Myocyte (in vitro differentiated cells): ENCODE results near the gene HOXC6. TPM values are rescaled to one million over a fixed set of nuclear protein-coding genes. Genes with fewer than 3 reads are reported as not detected.
A peak's percentile ranks its signal among the peaks of the same experiment; 100 is the strongest.

ENCODE experiments used
- DNase-seq: peaks from one replicate; pipeline ENCODE4 v3.0.0-alpha.2; 2012; ENCODE audit warnings: low read depth
- total RNA-seq: library from RNA; depleted of rRNA; stranded (reverse); fragments of >200 nt; gene quantifications from 2 replicates; pipeline ENCODE4 v1.2.3, GENCODE V29; 2014

The HOXC6 gene
- total RNA-seq, 1 donor from 2014 or later: 2.3 TPM

- peak; percentile 37 for DNase-seq
Observed at GRCh38 chr12:54012631-54013409, 15.4 kb upstream of the HOXC6 start.

DNA sequence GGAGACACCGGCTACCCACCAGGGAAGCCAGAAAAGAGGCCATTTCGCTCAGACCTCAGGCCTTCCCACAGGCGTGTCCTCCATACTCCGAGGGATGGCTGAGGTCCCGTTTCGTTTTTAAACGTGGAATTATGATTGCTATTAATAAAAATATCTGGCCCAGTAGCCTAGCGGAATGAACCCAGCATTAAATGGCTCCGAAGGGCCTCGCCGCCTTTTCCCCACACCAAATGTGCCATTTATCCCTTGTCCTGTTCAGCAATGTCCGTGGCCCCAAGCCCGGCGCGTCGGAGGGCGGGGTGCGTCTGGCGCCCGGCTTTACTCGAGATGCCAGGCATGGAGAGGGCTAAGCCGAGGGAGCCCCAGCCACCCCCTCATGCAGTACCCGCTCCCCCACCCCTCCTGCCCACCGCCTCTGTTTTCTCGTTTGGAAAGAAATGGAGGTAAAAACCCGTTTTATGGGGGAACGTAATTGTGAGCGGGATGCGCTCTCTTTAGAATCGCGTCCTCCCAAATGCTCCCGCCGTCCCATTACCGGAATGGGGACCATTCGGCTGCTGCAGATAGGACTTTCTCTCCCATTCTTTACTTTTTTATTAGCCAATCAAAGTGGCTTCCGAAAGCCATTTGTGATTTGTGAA is 13.7 kb upstream of the HOXC6 start:
- peak; percentile 66 for DNase-seq

- DNase-seq: no peak
Observed at GRCh38 chr12:54015018-54015931, 13.0 kb upstream of the HOXC6 start.

GRCh38 chr12:54016051-54016450 is 12.2 kb upstream of the HOXC6 start:
- DNase-seq: no peak

DNA sequence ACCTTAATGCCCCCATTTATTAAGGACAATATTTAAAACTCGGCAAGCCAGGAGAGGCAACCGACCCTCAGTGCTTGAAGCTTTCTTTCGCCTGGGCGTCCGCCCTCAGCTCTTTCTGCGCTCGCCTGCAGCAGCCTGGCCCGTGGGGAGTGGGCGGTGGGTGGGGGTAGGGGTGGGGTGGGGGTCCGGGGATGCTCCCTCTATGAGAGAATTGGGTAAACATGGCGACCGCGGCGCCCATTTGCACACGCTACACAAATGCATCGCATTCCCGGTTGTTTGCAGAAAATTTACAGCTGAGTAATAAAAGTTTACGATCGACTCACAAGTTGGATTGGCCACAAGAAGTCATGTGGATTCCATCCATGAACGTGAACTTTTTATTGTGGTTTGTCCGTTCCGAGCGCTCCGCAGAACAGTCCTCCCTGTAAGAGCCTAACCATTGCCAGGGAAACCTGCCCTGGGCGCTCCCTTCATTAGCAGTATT is 11.7 kb upstream of the HOXC6 start:
- peak; percentile 80 for DNase-seq

DNA sequence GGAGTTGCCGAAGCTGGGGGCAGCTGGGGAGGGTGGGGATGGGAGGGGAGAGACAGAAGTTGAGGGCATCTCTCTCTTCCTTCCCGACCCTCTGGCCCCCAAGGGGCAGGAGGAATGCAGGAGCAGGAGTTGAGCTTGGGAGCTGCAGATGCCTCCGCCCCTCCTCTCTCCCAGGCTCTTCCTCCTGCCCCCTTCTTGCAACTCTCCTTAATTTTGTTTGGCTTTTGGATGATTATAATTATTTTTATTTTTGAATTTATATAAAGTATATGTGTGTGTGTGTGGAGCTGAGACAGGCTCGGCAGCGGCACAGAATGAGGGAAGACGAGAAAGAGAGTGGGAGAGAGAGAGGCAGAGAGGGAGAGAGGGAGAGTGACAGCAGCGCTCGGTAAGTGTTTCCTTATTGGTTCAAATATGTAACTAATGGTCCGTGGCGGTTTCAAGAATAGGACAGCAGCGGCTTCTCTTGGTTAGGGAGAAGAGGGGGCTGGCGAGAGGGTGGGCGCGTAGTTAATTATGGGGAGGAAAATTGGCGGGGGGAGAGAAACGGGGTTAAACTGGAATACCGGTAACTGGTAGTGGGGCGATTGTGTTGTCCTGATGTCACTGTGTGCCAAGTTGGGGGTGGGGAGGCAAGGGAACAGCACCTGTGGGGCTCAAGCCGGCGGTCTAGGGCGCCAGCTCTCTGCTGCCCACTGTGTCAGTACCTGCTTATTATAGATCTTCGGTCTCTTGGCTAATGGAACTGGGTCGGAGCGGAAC is 11.0 kb upstream of the HOXC6 start:
- peak; percentile 88 for DNase-seq

- DNase-seq: peak; percentile 95
Observed at GRCh38 chr12:54017878-54018467, 10.3 kb upstream of the HOXC6 start.

GRCh38 chr12:54018468-54018984 is 9.7 kb upstream of the HOXC6 start:
- peak; percentile 75 for DNase-seq

- peak; percentile 59 for DNase-seq
Observed at GRCh38 chr12:54019091-54019811, 9.0 kb upstream of the HOXC6 start.

DNA sequence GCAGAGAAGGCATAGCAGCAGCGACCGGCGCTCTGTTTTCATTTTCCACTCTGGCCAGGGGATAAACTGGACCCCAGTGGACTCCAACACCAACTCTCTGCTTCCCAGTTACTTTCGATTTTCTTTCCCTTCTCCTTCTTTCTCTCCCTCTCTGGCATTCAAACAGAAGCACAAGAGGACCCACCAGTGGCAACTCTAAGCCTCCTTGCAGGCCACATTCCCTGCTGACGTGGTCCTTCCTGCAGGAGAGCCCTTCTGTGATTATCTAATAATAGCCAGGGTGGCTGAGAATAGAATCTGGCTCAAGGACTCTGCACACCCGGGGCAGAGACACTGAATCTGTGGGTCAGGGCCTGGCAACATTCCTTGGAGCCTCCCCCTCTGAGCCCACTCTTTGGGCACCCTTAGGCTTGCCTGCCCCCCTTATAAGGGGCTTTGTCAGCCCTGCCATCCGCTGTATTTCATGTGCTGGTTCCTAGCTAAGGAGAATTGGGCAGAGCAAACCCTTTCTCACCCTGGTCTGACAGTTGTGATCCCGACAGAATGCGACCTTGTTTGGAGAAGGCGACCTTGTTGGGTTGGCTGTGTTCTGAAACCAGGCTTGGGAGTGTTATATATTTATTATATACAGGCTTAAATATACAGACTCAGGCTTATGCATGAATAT is 8.2 kb upstream of the HOXC6 start:
- DNase-seq: peak; percentile 91

- peak; percentile 64 for DNase-seq
Observed at GRCh38 chr12:54020591-54021405, 7.4 kb upstream of the HOXC6 start.

GRCh38 chr12:54021432-54022013 is 6.7 kb upstream of the HOXC6 start:
- peak; percentile 83 for DNase-seq

GRCh38 chr12:54022960-54023884 is 5.0 kb upstream of the HOXC6 start:
- no peak for DNase-seq

DNA sequence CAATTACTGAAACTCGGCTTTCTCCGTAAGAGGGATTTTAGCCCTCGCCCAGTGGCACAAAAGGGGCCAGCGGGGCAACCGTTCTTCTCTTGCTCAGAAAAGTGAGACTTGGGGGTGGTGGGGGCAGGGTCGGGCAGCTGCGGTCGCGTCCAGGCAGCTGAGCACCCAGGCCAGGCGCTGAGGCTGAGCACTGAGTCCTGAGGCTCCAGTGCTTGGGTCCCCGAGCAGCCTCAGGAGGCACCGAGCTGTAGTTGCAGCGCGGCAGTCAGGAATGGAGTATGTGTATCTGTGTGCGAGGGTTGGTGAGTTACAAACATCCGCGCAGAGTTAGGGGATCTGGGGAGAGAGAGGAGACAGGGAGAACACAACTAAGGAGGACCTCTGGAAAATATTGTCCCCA is 4.1 kb upstream of the HOXC6 start:
- DNase-seq: peak; percentile 70

GRCh38 chr12:54024581-54025305 is 3.5 kb upstream of the HOXC6 start:
- DNase-seq: peak; percentile 35
